Osteoblast (primary cell): ENCODE data around the gene RDX. TPM values are rescaled to one million over a fixed set of nuclear protein-coding genes. Genes with fewer than 3 reads are reported as not detected.

Experiments used
- DNase-seq: peaks from one replicate; pipeline ENCODE4 v3.0.0; 2011; ENCODE audit warnings: low spot score, mixed read lengths; ENCODE audit not compliant: insufficient read length; ENCODE audit errors: missing footprints
- H2AFZ ChIP-seq: 2 replicates; pipeline ENCODE4 v1.6.0; 2011; ENCODE audit warnings: mild to moderate bottlenecking, low read length
- H3K27ac ChIP-seq: 2 replicates; pipeline ENCODE4 v1.5.1; 2011; ENCODE audit warnings: mild to moderate bottlenecking, low read depth, low read length, moderate library complexity
- H3K27me3 ChIP-seq: 2 replicates; pipeline ENCODE4 v1.6.0; 2012; ENCODE audit warnings: mild to moderate bottlenecking, control low read depth, inconsistent platforms, low read length, moderate library complexity; ENCODE audit not compliant: insufficient read depth
- H3K36me3 ChIP-seq: 2 replicates; pipeline ENCODE4 v1.5.1; 2011; ENCODE audit warnings: mild to moderate bottlenecking, low read length, control low read depth, moderate library complexity; ENCODE audit not compliant: insufficient read depth
- H3K4me1 ChIP-seq: 2 replicates; pipeline ENCODE4 v1.5.1; 2011; ENCODE audit warnings: mild to moderate bottlenecking, low read length, control low read depth, moderate library complexity; ENCODE audit not compliant: insufficient read depth
- H3K4me2 ChIP-seq: 2 replicates; pipeline ENCODE4 v1.6.0; 2011; ENCODE audit warnings: mild to moderate bottlenecking, low read length; ENCODE audit not compliant: insufficient read depth
- H3K4me3 ChIP-seq: fragments of 200-600 bp; sonication (generic); 3 replicates; pipeline ENCODE4 v1.5.1; 2012; ENCODE audit warnings: mild to moderate bottlenecking, low read length, inconsistent platforms; ENCODE audit not compliant: insufficient read depth
- H3K79me2 ChIP-seq: 2 replicates; pipeline ENCODE4 v1.6.0; 2012; ENCODE audit warnings: mild to moderate bottlenecking, low read length, control low read depth, inconsistent platforms; ENCODE audit not compliant: insufficient read depth
- H3K9me3 ChIP-seq: 2 replicates; pipeline ENCODE4 v1.5.1; 2011; ENCODE audit warnings: low read depth, low read length, control low read depth
- H4K20me1 ChIP-seq: 2 replicates; pipeline ENCODE4 v1.6.0; 2012; ENCODE audit warnings: mild to moderate bottlenecking, low read length, control low read depth; ENCODE audit not compliant: insufficient read depth
- total RNA-seq: library from RNA; depleted of rRNA; stranded (reverse); fragments of >200 nt; gene quantifications from 2 replicates; pipeline ENCODE4 v1.2.3, GENCODE V29; 2012
- TF ChIP-seq, protein P1 (sequence below): IDR thresholded peaks from 2 replicates; pipeline ENCODE4 v1.5.1; 2011; ENCODE audit warnings: mild to moderate bottlenecking, low read depth, low read length, moderate library complexity; ENCODE audit errors: extremely low read depth

The RDX gene
- total RNA-seq, 1 donor: 79.3 TPM

DNA sequence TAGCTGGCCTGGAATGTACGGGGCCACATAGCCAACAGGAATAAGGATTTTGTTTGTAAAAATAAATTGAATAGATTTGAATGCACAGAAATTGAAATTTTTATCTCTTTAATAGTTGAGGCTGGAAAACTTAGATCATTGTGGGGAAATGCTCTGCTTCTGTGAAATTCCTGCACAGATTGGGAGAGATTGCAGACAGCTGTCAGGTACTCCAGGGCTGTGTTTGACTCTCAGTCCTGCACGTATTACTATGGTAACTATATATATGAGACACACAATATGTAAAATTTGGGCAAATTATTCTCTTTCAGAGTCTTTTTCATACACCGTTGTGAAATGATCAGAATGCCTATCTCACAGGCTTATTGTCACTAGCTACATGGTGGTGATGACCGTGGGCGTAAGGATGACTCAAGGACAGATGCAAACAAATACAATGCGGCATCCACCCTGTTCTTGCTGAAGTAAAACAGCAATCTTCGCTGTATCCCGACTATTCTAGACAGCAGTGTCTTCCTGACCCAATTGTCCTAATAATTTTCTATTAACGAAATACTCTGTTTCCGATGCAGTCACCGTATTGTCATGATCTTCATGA lies 123.8 kb downstream of the RDX start:
- no peak overlapping the region for H3K4me2 ChIP-seq
- H3K27ac ChIP-seq: no peak overlapping the region
- TF ChIP-seq, protein P1, sequence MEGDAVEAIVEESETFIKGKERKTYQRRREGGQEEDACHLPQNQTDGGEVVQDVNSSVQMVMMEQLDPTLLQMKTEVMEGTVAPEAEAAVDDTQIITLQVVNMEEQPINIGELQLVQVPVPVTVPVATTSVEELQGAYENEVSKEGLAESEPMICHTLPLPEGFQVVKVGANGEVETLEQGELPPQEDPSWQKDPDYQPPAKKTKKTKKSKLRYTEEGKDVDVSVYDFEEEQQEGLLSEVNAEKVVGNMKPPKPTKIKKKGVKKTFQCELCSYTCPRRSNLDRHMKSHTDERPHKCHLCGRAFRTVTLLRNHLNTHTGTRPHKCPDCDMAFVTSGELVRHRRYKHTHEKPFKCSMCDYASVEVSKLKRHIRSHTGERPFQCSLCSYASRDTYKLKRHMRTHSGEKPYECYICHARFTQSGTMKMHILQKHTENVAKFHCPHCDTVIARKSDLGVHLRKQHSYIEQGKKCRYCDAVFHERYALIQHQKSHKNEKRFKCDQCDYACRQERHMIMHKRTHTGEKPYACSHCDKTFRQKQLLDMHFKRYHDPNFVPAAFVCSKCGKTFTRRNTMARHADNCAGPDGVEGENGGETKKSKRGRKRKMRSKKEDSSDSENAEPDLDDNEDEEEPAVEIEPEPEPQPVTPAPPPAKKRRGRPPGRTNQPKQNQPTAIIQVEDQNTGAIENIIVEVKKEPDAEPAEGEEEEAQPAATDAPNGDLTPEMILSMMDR: no peak
- H3K27me3 ChIP-seq: no peaks in the 10 kb centered on the region
- no peak overlapping the region for H2AFZ ChIP-seq
- no peaks in the 10 kb centered on the region for H3K79me2 ChIP-seq
- H3K9me3 ChIP-seq: no peaks in the 10 kb centered on the region
- DNase-seq: no peak
- no peak overlapping the region for H3K4me3 ChIP-seq
- peaks cover 14% of the 10 kb centered on the region for H3K4me1 ChIP-seq
- H4K20me1 ChIP-seq: no peaks in the 10 kb centered on the region
- H3K36me3 ChIP-seq: no peaks in the 10 kb centered on the region

GRCh38 chr11:110169738-110170137 lies 126.7 kb downstream of the RDX start:
- Histone ChIP-seq H3K9me3 (no peaks in the 10 kb centered on the region), H3K36me3 (peaks cover 8% of the 10 kb centered on the region), H2AFZ (no peak overlapping the region), H3K4me3 (no peak overlapping the region), H3K79me2 (no peaks in the 10 kb centered on the region), H4K20me1 (no peaks in the 10 kb centered on the region), H3K27ac (no peak overlapping the region), H3K27me3 (no peaks in the 10 kb centered on the region), H3K4me2 (no peak overlapping the region), H3K4me1 (peaks cover 6% of the 10 kb centered on the region)
- DNase-seq: no peak
- TF ChIP-seq, protein P1: no peak

DNA sequence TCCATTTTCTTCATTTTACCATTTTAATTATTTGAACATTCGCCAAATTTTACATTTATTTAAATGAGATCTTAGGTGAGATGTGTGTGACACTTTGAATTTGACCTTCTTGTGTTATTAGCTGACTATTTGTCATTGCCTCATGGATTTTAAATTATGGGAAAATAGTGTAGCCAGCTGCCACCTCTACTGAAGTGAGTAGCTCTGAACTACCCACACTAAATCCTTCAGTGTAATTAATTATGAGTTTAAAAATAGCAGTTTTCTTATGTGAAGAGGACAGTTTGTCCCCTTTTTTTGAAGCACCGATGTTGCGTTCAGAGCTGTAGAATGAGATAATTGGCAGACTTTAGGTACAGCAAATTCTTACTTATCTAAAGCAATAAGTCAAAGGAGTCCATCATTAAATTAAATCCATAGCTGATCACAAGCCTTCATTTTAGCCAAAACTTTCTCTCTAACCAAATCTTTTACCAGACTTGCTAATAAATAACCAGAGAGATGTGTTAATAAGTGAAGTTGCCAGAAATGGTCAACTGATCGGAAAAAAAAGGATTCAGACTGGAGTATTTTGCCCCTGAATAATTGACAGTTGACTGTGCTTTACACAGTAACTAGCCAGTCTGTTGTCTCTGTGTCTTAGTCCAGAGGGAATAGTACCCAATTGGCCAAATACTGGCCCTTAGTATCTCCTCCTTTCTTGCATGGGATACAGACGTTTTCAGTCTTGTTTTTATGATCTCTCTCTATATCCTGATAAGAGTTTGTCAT lies 128.2 kb downstream of the RDX start:
- TF ChIP-seq, protein P1: no peak
- Histone ChIP-seq H4K20me1 (no peaks in the 10 kb centered on the region), H3K79me2 (no peaks in the 10 kb centered on the region), H3K9me3 (no peaks in the 10 kb centered on the region), H3K4me3 (no peak overlapping the region), H3K27ac (no peak overlapping the region), H2AFZ (no peak overlapping the region), H3K4me2 (no peak overlapping the region), H3K36me3 (peaks cover 15% of the 10 kb centered on the region), H3K27me3 (no peaks in the 10 kb centered on the region), H3K4me1 (no peaks in the 10 kb centered on the region)
- no peak for DNase-seq
